GDM1 (cell line): ENCODE results near the gene FNDC11.
"Not testable (repeated sequence)": the region's sequence is repeated elsewhere in the genome, so short reads cannot be mapped to it uniquely, and the experiment has no call there.

Experiments used
- DNase-seq: peaks from one replicate; lab custom pipeline; 2025; lab: John Stamatoyannopoulos, UW

FNDC11 gene

GRCh38 chr20:63567386-63568169 lies 13.6 kb downstream of the FNDC11 start:
- peak; percentile 80 for DNase-seq

- no peak for DNase-seq
Observed at GRCh38 chr20:63568170-63568981, 14.4 kb downstream of the FNDC11 start.

- no peak for DNase-seq
Observed at GRCh38 chr20:63568986-63569949, 15.3 kb downstream of the FNDC11 start.

GRCh38 chr20:63570281-63571086 lies 16.5 kb downstream of the FNDC11 start:
- no peak for DNase-seq

- DNase-seq: not testable (repeated sequence)
Observed at GRCh38 chr20:63571087-63571478, 17.1 kb downstream of the FNDC11 start.

GRCh38 chr20:63572071-63572787 lies 18.3 kb downstream of the FNDC11 start:
- no peak for DNase-seq

GRCh38 chr20:63572788-63573646 lies 19.1 kb downstream of the FNDC11 start:
- no peak for DNase-seq

GRCh38 chr20:63573647-63574131 lies 19.7 kb downstream of the FNDC11 start:
- DNase-seq: no peak

GRCh38 chr20:63574156-63574828 lies 20.3 kb downstream of the FNDC11 start, which contains the start of gene HELZ2:
Gene HELZ2 (minus strand): TSS chr20:63574239. CDS start chr20:63572385, 1,854 bp downstream.
- peak; percentile 47 for DNase-seq

- DNase-seq: no peak
Observed at GRCh38 chr20:63574829-63575743, 21.1 kb downstream of the FNDC11 start.

GRCh38 chr20:63576311-63576710 lies 22.4 kb downstream of the FNDC11 start:
- DNase-seq: no peak

- DNase-seq: no peak
Observed at GRCh38 chr20:63577317-63577894, 23.4 kb downstream of the FNDC11 start.

GRCh38 chr20:63578224-63579016 lies 24.5 kb downstream of the FNDC11 start:
- DNase-seq: no peak

GRCh38 chr20:63579017-63579694 lies 25.2 kb downstream of the FNDC11 start:
- no peak for DNase-seq

- DNase-seq: peak; percentile 54
Observed at GRCh38 chr20:63580796-63581461, 27.0 kb downstream of the FNDC11 start.
